ENCODE results near the gene LRP8.

DNA sequence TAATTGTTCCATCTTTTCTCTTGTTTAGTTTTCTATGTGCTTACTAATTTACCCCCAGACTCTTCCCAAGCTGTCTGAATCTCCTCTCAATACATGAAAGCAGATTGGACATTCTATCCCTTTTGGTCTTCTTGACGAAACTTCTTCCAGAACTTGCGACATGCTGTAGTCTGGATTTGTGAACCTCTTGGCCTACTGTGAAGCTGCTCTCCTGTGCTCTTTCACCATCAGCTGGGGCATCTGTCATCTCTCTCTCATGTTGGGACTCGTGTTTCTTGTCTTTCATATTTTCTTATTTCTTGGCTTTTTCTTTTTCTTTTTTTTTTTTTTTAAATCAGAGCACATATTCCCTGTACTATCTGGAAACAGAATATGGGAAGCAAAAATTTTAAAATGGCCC lies 124.4 kb downstream of the LRP8 start:
- TF ChIP-seq, protein P1, sequence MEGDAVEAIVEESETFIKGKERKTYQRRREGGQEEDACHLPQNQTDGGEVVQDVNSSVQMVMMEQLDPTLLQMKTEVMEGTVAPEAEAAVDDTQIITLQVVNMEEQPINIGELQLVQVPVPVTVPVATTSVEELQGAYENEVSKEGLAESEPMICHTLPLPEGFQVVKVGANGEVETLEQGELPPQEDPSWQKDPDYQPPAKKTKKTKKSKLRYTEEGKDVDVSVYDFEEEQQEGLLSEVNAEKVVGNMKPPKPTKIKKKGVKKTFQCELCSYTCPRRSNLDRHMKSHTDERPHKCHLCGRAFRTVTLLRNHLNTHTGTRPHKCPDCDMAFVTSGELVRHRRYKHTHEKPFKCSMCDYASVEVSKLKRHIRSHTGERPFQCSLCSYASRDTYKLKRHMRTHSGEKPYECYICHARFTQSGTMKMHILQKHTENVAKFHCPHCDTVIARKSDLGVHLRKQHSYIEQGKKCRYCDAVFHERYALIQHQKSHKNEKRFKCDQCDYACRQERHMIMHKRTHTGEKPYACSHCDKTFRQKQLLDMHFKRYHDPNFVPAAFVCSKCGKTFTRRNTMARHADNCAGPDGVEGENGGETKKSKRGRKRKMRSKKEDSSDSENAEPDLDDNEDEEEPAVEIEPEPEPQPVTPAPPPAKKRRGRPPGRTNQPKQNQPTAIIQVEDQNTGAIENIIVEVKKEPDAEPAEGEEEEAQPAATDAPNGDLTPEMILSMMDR (IDR thresholded peaks at IDR 0.05 in 8 of 11, conservative IDR thresholded peaks at IDR 0.05 in 3 of 11) = no peak
- no peak for TF ChIP-seq POLR2A (IDR thresholded peaks at IDR 0.05)

All from spleen (tissue), 7 donors.